GM21786 (cell line): ENCODE measurements around the gene DNM3.

Source experiments
- ATAC-seq: cut with Tn5 transposase; IDR thresholded peaks from one replicate; pipeline ENCODE4 v1.9.1; 2021; ENCODE audit not compliant: unreplicated experiment

The DNM3 gene

DNA sequence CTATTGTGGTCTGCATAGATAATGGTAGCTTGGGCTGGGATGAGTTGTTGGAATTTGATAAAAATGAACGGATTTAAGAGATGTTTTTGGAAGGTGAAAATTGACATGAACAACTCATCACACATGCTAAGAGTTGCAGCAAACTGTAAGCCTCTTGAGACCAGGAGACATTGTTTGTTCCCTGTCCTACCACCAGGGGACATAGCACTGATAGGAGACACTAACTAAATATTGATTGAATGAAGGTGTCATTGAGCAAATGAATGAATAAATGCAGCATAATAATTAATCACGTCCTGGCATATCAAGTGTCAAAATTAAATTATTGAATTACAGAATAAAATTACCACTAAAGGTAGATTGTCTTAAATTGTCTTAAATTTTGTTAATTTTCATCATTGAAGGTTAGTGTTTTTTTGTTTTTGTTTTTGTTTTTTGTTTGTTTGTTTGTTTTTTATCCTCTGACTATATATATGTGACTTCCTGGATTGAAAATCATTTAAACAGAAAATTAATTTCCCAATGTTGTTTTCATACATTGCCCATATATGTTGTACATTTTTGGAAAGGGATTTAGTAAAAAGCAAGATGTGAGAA is 293.9 kb downstream of the DNM3 start:
- no peak for ATAC-seq

DNA sequence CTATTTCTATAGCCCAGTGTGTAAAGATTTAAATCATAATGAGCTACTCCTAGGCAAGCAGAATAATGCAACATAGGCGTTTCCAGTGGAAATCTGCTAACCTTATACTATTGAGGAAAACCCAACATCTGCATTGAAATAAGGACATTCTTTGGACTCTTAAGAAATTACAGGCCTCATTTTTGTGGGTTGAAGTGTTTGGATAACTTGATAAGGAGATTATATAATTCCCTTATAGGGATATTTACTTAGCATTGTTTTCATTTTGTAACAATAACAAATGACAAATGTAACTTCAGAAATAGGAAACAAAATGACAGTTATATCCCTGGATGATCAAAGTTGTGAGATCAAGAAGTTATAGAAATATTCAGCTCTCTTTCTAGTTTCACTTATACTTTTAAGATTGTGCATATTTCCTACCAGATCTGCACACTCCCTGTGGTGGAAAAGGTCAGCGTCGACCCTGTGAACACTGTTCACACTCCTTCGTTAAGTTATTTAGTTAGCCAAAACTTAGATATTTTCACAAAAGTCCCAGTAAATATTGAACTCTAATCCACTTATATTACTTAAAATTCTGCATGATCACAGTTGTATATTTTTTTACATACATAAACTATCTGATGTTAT is 294.8 kb downstream of the DNM3 start:
- no peak for ATAC-seq

DNA sequence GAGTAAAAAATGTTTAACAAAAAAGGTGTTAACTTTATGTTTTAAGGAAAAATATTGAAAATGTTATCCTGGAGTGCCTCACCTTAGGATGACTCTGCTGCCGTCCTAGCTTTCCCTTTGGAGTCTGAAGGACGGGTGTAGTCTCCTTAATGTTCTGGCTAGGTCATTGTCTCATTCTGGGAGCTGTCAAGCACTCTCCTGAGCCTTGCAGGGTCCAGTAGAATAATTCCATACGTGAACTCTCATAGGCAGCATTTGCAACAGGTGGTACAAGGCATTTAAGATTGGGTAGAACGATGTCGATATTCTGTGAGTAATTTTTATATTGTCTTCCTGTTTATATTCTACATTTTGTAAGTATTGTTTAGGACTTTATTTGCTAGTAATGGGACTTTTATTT is 295.6 kb downstream of the DNM3 start:
- no peak for ATAC-seq

DNA sequence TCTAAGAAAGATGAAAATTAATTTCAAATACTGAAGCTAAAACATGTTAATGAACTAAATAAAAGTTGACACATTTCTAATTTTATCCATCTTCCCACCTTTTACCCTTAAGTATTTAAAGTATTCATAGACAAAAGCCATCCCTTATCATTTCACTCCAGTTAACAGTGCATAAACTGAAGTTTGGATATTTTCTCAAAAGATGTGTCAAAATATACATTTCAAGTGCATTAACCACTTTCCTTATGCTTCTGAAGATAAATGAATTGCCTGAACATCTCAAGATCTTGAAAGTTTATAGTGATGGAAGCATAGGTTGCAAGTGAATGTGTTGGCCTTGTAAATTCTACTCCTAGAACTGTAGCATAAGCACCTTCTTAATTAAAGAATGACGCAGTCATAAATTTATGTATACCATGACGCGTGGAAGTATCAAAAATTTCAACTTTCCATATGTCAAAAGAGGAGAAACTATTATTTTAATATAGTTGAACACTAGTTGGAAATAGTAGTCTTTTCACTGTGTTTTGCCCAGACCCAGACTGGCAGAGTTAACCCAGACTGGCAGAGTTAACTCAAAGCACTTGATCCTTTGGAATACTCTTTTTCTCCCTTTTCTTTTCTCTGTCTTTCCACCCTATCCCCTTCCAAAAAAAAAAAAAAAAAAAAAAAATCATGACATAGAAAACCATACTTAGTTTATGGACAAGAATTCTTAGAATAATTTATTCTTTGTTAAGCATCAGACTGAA is 296.6 kb downstream of the DNM3 start:
- no peak for ATAC-seq

DNA sequence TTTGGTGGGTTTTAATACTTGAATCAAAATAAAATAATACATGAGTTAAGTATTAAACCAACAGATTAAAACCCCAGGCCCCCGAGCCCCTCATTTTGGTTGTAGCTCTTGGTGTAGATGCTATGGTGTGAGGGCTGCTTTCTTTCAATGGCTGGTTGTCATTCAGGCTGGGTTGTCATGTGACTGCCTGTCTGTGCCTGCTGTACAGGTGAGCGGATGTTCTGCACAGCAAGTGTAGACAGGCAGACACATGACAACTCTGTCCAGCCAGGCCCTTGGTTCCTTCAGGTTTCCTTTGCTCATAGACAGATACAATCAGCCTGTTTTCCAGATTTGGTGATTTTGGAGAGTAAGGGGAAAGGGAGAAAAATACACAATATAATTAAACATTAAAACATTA is 297.3 kb downstream of the DNM3 start:
- ATAC-seq: no peak

DNA sequence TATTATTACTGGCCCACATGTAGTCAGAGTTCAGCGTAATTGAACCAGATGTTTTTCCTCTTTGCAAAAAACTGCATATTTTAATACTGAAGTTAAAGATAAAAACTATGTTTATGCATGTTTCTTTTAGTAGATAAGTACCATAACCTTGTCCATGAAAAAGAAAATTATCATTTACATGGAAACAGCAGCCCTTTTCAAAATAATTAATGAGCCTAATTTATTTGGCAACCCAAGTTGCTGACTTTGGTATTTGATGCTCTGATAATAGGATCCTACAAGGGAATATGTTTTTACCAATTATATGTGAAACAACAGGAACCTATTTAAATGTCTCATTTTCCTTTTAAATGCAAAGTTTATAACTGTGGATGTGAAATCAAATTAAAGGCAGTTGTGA is 297.9 kb downstream of the DNM3 start:
- ATAC-seq: no peak

DNA sequence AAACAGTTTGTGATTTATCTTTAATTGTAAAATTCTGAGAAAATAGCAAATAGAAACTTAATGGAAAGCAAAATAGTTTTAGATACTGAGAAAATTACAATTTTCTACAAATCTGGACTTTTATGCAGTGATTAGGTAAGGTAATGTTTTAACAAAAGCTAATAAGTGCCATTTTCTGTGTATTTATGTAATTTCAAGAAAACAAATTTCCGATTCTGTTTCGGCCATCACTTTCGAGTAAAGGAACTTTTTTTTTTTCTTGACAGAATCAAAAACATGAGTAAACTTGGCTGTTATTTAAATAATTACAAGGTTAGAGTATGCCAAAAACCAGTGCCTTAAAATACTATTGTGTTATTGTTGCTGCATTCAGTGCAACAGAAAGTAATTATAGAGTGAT is 298.8 kb downstream of the DNM3 start:
- no peak for ATAC-seq

DNA sequence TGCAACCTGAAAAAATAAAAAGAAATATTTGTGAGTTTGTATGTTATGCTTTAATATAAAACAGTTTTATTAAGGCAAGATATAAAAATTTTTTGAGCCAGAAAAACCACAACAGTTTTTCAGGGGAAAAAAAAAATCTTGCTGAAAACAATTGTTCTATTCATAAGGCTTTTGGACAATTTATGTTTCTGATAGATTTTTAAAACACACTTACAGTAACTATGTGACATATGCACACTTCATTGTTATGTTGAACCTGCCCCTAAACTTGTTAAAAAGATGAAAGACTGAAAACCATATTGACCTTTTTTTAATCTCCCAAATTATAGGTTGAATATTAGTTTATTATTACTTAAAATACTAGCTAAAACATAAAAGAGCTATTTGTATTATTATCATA is 299.3 kb downstream of the DNM3 start:
- no peak for ATAC-seq

DNA sequence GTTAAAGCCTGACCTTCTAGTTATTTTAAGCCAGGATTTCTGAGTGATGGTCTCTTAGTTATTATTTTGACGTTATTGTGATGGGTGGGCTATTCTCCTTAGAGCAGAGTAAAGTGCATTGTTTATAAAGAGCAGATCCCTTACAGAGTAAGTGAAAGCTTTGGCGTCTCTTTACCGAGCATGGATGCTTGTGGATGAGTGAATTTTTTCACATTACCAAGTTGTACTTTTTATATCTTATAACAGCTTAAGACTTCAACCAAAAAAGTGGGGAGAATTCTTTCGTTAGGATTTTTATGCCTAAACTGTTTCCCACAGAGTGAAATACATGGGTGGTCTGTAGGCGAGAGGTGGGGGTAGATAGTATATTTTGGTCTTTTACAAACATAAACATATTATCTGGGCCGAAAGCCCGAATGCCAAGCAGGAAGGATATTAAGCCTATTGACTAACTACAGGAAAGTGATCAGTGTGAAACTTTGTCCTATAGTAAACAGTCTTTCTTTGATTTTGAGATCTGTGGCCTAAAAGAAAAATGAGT is 300.1 kb downstream of the DNM3 start:
- ATAC-seq: no peak

DNA sequence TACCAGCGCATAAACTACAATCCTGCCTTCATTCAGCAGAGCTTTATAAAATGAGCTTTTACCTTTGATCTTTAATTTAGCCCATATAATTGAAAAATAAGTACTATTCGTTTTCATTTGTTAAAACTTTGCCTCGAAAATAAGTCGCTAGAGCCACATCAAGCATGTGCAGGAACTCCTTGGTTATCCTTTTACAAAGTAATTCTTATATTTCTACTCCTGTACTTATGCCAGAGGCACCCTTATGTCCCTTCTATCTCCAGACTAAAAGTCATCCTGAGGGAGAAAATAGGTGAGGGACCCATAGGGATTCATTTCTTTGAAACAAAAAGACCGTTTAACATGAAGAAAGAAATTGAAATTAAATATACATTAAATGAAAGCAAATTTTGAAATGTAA is 301.0 kb downstream of the DNM3 start:
- no peak for ATAC-seq

DNA sequence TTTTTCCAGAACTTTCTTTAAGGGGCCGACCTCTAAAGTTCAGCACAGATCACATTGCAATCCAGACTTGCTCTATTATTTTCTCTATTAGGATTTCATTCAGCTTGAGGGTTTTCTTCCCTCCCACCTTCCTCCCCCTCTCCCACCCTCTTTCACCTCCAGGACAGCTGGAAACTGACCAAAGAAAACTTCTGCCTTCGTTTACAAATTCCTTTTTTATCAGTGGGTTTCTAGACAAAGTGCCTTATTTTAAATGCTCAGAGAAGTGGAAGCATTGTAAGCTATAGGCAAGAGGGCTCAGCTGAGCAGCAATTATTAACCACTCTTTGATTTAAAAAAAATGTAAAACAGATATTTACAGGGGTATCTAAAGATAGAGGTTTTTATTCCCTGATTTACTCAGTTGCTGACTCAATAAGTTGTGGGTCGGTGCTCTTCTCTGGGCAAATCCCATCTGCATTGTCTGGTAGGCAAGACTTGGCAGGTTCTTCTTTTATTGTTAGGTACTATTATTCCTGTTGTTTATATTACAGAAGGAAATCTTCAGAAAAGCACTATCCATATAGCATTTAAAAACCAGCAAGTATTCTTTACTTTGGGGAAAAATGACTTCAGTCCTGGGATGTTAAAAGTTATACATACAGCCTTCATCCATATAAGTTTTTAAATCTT is 302.2 kb downstream of the DNM3 start:
- no peak for ATAC-seq

DNA sequence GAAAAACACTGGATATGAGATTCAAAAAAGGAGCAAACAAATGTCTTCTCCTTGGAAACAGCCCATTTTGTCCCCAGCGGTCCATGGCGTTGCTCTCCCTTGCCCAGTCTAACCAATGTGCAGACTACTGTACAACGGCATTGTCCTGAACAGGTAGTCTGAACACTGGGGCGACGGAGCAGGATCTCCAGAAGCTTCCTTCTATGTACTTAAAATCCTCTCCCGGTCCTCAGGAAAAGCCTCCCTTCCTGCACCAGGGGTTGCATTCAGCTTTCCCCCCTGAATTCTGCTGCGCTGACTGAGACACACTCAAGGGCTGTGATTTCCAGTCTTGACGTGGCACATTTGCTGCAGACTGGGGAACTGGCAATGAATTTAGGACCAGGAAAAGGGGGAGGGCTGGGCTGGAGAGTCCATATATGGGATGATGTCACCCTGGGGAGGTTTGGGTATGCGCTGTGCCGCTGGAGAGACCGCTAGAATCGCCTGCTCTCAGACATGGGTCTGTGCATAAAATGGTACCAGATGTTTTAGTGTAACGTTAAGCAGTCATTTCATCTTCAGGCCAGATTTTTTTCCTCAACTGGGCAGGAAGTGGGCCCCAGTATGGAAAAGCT is 303.3 kb downstream of the DNM3 start:
- no peak for ATAC-seq

DNA sequence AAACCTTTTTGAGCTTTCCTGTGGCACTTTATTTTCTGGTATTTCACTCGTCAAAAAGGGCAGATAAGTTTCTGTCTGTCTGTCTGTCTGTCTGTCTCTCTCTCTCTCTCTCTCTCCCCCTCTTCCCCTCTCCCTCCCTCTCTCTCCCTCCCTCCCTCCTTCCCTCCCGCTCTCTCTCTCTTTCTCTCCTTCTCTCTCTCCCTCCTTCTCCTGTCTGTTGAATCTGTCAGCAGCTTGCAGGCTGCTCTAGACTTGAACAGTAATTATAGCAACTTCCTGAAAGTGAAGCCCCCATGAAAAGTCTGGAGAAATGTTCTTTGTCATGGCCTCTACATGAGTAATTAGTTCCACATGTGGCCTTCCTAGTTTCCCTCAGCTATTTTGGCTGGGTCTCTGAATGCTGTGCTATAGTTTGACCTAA is 303.9 kb downstream of the DNM3 start:
- no peak for ATAC-seq

DNA sequence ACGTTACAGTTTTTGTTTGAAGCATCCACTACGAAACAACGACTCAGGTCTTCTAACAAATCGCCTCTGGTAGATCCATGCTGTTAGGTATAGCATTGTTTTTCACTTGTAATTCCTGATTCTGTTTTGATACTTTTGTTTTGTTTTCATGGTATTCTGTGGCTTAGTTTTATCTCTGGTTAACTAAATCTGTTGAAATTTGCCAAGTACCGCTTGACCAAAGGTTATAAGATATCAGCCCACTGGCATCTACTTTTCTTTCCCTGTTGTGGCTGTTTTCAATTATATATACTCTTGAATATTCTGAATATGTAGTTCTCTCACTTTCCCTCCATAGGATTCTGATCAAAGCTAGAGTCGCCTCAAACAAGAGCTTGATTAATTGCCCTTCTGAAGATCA is 304.4 kb downstream of the DNM3 start:
- no peak for ATAC-seq

DNA sequence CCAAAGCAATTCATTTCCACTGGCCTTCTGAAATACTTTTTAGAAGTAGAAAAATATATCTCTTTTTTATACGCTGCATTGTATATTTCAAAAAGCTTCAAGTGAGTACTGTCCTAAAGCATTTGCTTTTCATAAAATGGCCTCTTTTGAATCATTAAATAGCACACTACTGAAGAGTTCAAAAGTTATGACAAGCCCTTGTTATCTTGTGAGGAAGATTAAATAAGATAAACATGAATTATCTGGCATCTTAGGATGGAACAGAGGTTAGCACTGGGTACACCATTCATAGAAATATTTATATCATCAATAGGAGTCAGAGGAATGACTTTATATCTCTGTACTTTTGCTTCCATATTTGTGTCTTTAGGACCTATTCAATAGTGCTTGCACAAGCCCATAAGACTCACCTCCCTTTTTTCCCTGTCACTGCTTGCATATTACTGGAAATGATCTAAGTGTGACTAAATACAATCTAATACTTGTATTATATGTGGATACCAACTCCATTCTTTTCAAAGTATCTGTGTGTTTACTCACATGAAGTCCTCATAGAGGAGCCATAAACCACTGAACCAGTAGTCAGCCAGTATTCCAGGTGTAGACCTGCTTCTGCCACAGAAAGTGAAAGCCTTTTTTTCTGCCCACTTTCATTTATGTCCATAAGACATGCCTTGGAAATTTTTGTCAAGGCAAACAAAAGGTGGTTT is 305.0 kb downstream of the DNM3 start:
- no peak for ATAC-seq

DNA sequence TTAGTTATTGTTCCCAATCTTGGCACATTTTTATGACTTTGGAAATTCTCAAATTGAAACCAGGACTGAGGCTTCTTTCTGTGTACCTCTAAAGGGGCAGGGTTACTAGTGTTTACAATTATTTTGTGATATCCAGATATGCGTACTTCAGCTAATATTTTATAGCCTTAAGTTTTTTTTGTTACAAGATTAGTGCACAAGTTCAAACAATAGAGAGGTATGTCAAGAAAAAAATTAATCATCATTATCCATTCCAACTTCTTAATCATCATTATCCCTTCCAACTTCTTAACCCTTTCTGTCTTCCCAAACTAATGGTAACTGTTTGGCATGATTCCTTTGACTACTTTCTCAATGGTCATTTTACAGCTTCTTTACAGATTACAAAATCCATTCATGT is 306.2 kb downstream of the DNM3 start:
- no peak for ATAC-seq

DNA sequence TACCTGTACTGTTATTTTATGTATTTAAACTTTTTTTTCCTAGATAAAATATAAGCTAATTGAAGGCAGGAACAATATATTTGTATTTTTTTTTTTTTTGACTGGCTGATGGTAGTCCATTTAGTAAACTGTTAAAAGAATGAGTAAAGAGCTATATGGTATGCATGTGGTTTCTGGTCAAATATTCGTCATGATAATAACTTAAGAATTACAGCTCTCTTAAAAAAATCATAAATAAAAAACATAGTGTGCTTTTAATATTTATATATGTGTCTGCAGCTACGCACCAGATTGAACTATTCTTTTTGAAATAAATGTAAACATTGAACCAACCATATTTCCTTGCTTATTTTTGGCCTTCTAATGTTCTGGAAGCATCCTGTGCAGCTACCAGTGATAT is 306.9 kb downstream of the DNM3 start:
- no peak for ATAC-seq

DNA sequence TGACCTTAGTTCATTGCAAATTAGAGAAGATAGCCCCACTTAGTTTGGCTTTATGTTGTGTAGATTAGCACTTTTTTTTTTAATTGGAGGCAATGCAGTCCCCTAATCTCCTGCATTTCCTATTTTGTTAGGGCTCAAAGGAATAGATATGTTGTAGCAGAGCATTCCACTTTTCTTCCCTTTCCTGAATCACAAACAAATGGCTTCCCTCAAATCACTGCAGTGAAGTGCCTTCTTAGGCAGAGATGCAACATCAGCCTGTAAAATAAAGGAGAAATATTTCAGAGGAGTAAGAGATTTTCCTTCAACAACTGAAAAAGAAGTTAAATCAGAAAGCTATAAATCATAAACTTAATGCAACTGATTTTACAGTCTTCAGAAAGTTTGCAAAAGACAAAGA is 307.4 kb downstream of the DNM3 start:
- no peak for ATAC-seq

DNA sequence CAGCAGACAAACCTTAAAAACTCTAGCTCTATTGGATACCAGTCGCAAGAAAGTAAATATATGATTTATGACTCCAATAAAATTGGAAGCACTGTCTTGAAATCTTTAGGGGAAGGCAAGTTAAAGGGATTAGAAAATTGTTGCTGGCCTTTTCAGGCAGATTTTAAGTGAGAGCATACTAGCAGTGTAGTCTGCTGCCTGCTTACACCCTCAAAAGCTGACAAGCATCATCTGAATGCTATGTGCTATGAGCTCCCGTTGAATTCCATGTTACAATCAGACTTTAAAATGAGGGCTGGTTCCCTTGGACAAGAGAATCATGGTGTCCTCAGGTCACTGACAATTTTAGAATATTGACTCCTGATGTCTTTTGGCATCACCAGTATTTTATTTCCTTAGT is 308.0 kb downstream of the DNM3 start:
- ATAC-seq: no peak

DNA sequence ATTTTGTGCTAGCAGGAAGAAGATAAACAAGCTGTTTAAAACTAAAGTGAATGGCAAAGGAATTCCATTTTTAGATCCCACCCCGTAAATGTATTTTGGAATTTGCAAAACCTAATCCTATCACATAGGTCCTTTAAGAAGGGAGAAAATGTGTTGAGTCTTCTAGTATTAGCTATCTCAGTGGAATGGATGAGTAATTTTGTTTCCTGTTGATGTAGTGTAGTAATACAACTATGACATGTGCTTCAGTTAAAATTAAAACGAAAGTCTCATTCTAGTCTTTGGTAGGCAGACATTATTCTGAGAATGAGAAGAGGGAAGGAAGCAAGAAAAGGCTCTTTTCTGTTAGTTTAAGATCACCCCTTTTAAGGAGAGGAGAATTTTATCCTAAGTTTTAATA is 313.3 kb downstream of the DNM3 start:
- ATAC-seq: peak; percentile 97

DNA sequence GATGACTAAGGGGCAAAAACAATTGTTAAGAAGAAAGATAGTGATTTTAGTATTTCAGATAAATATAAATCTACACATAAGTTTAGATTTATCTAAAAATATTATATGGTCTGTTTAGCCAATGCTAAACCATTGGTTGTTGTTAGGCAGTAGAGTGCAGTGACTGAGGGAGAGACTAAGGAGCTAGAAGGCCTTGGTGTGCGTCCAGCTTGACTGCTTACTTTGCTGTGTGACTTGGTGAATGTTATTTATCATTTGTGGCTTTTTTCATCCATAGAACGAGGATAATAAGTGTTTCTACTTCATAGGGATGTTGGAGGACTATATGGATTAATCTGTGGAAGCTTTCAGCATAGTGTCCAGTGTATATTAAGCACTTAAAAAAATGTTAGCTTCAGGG is 314.5 kb downstream of the DNM3 start:
- no peak for ATAC-seq
